AG09309 (cell line): ENCODE results near the gene UBN2.
A peak's percentile ranks its signal among the peaks of the same experiment; 100 is the strongest.

ENCODE experiments used
- DNase-seq: peaks from one replicate; pipeline ENCODE4 v3.0.0-alpha.2; 2010; ENCODE audit warnings: low read depth
- H3K4me3 ChIP-seq: 2 replicates; pipeline ENCODE4 v1.5.1; 2011; ENCODE audit warnings: mild to moderate bottlenecking, low read depth, low read length, moderate library complexity; ENCODE audit not compliant: control insufficient read depth
- CTCF ChIP-seq: IDR thresholded peaks from 2 replicates; pipeline ENCODE4 v1.5.1; 2011; ENCODE audit warnings: mild to moderate bottlenecking, low read depth, low read length, inconsistent platforms; ENCODE audit not compliant: insufficient read depth, control insufficient read depth; ENCODE audit errors: missing control alignments

UBN2 gene

GRCh38 chr7:139341776-139342226 lies 110.8 kb downstream of the UBN2 start:
- peak overlapping the region; percentile 84 for H3K4me3 ChIP-seq
- TF ChIP-seq CTCF: no peak
- DNase-seq: peak; percentile 67

DNA sequence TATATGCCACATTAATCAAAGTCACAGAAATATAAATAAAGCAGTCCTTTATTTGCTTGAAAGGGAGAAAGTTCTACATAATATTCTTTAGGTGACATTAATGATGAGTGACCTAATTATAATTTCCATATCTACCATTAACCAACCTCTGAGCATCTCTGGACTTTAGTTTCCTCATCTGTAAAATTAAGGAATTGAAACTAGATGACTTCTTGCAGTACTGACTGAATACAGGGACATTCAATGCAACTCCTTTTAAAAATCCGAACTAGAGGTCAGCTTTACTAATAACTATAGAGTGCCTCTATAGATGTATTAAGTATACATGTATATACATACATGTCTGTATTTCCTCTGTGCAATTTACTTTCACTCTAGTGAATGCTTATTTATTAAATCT lies 114.0 kb downstream of the UBN2 start:
- no peak overlapping the region for H3K4me3 ChIP-seq

DNA sequence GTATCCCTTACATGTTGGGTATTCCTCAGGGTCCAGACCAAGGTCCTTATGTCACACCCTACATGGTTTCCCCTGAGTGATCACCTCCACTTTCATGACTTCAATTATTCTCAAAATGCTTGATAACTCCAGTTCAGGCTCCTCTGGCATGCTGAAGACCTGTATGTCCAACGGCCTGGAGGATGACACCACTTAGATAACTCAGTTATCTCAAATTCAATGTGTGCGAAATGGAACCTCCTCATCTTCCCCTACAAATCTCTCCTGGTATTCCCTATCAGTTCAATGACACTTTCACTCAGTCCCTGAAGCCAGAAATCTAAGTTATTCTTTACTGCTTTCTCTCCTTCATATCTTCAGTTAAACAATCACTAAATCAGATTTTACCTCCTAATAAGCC lies 120.0 kb downstream of the UBN2 start:
- DNase-seq: no peak
- TF ChIP-seq CTCF: no peak
- no peak overlapping the region for H3K4me3 ChIP-seq

More for the DNA sequence above, 114.0 kb downstream of the UBN2 start:
- TF ChIP-seq CTCF: no peak
- no peak for DNase-seq

DNA sequence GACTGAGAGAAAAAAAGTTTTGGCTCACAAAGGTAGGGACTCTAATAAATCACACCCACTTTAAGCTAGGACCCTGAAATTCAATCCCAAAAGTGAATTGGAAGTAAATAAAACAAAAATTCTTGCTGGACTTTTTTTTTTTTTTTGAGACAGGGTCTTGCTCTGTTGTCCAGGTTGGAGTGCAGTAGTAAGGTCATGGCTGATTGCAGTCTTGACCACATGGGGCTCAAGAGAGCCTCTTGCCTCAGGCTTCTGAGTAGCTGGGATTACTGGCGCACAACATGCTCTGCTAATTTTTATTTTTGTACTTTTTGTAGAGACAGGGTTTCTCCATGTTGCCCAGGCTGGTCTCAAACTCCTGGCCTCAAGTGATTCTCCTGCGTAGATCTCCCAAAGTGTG lies 123.7 kb downstream of the UBN2 start:
- no peak overlapping the region for H3K4me3 ChIP-seq
- DNase-seq: no peak
- no peak for TF ChIP-seq CTCF

DNA sequence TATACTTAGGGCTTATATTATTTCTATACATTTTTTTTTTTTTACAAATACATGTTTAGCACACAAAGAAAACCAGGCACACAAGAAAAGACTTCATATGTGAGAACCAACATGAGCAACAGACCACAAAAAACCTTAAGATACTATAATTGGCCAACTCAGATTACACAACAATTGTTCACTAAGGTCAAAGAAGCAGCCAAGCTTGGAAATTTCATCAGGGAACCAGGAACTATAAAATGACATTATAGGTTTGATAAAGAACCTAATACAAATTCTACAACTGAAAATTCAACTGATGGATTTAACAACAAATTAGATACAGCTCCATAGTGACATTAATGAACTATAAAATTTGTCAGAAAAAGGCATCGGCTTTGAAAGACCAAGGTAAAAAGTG lies 124.3 kb downstream of the UBN2 start:
- no peak overlapping the region for H3K4me3 ChIP-seq
- no peak for DNase-seq
- no peak for TF ChIP-seq CTCF
